GM18870 (cell line): ENCODE results near the gene DAB2.
A peak's percentile ranks its signal among the peaks of the same experiment; 100 is the strongest.

Experiments used
- ATAC-seq: cut with Tn5 transposase; IDR thresholded peaks from one replicate; pipeline ENCODE4 v1.9.1; 2021; ENCODE audit warnings: moderate library complexity; ENCODE audit not compliant: unreplicated experiment

The DAB2 gene

DNA sequence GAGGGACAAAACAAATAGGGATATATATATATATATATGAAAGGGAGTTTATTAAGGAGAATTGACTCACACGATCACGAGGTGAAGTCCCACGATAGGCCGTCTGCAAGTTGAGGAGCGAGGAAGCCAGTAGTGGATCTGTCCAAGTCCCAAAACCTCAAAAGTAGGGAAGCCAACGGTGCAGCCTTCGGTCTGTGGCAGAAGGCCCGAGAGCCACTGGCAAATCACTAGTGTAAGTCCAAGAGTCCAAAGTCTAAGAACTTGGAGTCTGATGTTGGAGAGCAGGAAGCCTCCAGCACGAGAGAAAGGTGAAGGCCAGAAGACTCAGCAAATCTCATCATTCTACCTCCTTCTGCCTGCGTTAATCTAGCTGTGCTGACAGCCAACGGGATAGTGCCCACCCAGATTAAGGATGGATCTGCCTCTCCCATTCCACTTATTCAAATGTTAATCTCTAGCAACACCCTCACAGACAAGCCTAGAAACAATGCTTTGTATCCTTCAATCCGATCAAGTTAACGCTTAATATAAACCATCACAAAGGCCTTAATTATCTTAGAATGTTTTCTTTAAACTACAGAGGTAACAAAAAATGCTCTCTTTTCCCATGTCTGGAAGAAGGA lies 23.8 kb upstream of the DAB2 start:
- no peak for ATAC-seq

DNA sequence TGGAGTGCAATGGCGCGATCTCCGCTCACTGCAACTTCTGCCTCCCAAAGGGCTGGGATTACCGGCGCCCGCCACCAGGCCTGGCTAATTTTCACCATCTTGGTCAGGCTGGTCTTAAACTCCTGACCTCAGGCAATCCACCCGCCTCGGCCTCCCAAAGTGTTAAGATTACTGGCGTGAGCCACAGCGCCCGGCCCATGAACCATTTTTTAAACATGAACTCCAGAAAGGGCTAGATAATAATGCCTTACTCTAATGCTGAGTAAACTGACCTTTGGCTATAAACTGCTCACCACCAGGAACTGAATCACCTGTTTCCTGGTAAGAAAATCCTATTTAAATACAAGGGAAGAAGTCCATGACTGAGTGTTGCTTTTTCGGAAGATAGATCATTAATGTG lies 23.2 kb upstream of the DAB2 start:
- no peak for ATAC-seq

DNA sequence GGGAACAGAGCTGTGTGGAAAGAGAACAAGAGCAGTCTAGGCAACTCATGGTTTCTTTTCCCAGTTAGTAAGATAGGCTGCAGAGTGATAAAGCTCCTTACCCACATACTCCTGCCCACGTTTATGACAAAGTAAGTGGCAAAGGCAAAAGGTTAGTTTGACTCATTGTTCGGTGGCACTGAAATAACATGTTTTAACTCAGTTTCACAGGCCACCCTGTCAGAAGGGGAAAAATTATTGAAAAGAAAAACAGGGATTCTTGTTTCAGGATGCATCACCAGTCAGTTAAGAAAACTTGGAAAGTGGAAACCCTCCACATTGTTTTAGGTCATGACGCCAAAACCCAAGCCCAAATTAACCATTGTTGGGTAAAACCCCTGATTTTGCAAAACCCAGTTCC lies 22.3 kb upstream of the DAB2 start:
- ATAC-seq = no peak

DNA sequence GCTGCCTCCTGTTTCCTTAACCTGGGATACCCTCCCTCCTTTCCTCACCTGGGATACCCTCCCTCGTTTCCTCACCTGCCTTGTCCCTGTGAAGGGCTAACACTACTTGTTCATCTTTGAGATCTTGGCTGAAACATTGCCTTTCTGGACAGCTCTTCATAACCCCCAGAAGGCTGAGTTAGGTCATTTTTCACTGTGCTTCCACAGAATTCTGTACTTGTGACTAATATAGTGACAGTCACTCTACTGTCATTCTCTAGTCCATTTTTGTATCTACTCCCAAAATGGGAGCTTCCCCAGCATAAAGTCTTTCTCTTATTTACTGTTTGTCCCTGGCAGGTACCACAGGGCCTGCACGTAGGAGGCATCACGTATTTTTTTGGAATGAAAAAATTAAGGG lies 21.5 kb upstream of the DAB2 start:
- no peak for ATAC-seq

DNA sequence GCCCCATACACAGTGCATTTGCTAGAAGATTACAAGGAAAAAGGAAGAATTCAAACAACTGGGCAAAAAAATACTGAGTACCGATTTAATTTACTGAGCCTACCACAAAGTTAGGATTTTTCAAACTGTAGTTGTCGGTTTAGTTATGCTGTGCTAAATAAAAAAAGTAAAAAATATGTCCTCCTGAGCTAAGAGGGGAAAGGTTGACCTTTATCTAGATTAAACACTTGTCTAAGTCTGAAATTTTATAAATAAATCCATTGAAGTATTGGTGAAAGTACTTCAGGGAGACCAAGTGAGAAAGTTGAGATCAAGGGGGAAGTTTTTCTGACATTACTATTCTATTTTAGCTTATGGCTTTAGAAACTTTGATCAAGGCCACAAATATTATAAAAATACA lies 19.1 kb upstream of the DAB2 start:
- no peak for ATAC-seq

DNA sequence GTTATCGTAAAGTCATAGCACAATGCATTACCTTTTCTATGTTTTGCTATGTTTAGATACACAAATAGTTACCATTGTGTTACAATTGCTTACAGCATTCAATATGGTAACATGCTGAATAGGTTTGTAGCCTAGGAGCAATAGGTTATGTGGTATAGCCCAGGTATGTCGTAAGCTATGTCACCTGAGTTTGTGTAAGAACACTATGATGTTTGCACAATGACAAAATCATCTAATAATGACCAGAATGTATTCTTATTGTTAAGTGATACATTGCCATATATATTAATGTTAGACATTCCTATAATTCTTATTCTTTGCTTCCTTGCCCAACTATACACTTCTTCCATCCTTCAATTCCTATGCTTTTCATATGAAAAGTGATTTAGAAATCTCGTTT lies 18.2 kb upstream of the DAB2 start:
- ATAC-seq = no peak

DNA sequence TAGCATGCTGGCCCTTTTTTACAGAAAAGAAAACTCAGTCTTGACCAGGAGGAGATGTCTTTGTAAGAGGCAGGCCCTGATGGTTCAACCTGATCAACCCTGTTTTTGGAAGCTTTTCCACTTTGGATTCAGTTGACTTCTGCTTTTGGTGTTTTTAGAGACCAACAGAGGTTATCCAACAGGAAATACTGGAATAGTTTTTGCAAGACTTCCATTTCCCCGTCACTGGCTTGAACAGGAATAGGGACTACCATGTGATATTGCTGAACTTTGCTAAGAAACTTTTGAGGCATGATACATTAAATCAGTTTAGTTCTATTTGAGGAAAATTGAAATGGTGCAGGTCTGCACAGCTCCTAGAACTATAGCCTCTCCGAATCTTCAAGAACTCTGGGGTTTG lies 17.1 kb upstream of the DAB2 start:
- no peak for ATAC-seq

DNA sequence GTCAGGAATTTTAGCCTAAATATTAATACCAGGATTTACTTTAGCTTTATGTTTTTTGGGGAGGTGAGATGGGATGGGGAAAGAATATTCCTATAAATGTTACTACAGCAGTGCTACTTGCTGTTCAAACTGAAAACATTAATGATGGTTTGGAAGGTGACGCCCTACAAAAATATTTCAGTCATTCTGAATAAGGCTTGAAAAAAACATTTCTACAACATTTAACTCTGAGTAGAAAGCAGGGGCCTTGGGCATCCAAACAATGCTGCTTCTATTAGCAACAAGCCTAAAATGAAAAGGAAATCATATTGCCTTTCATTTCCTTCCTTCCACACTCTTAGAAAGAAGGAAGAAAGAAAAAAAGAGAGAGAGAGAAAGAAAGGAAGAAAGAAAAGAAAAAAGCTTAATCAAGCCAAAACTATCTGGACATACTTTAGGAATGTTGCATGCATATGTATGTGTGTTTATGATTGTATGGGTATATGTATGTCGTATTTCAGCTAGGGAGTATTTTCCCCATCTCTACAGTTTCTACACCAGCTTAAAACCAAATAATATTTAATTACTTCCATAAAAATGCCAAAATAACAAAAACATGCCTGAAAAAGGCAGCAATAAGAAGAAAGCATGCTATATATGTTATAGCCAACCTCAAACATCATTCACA lies 16.3 kb upstream of the DAB2 start:
- no peak for ATAC-seq

DNA sequence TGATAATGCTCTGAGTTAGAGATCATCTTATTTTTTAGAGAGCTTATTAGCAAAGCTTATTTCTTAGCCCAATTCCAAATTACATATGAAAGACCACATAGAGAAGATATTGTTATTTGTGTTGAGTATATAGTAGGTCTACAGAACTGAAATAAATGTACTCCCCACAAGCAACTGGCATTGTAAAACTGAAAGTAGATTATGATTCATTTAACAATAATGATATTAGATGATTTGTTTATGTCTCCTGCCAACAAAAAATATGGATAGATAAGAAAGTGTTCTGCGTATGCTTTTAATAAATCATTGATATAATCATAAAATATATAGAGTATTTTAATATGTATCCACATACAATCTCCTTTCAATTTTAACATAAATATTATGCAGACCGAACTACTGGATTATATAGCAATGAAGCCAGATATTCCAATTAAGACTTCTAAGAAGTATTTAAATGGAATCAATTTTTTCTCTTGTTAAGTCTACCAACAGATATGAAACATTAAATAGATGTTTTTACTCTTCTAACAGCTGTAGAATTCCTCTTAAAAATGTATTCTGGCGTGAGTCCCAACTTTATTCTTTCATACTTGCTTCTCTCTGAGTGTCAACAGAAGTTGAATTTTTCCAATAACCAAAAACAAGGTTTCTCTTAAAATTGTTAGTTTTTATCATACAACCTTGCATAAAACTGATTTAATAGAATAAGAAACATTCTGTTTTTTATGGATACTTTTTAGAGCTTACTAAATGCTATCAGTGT lies 15.6 kb upstream of the DAB2 start:
- ATAC-seq = no peak

DNA sequence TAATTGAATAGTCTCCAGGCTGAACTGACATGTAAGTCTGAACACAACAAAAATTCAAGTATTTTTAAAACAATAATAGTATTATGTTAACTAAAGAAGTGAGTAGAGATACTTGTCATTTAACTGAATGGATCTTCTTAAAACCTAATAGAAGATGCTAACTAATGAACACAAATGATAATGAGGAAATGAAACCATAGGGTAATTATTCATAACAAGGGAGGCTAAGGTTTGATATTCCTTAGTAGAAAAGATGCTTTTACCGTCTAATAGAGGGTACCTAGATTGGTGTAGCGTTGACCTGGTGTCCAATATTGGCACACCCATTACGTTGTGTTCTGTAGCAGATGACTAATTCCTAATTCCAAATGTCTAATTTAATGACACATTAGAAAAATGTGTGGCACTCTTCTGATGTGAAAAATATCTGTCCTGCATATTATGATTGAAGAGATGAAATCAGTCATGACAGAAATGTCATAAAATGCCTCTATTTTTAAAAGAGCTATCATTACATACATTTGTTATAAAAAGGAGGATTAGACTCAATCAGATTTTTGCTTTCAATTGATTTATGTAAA lies 14.9 kb upstream of the DAB2 start:
- no peak for ATAC-seq

DNA sequence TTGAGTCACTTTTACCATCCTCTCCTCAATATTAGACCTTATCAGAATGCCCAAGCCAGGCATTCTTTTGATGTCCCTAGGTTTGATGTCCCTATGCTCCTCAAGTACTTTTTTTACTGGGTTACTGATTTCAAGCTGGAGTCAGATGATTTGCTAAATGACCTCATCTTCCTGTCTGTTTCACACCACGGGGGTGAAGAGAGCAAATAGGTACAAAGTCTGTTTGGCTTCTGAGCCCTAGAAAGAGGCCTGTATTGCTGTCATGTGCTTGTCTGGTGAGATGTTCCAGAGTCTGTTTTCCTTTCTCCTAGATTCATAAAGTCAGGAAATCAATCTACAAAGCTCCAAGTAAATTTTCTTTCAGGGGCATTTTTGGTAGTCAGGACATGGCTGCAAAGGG lies 12.7 kb upstream of the DAB2 start:
- ATAC-seq = peak; percentile 74

DNA sequence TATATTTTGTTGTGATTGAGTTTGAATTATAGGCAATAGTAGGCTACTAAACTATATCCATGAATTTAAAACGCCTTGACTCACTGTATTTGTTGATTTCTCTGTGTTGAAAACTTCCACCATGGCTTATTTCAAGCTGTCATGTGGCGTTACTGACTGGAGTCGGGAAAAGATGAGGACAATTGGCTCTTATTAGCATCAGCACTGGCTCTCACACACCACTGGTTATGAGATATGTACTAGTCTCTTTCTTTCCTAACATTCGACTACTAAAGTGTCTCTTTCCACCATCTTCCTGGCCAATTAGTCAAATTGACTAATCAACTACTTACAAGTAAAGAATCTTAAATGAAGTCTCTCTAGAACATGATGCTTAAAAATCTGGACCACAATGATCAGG lies 9.1 kb upstream of the DAB2 start:
- ATAC-seq = no peak

DNA sequence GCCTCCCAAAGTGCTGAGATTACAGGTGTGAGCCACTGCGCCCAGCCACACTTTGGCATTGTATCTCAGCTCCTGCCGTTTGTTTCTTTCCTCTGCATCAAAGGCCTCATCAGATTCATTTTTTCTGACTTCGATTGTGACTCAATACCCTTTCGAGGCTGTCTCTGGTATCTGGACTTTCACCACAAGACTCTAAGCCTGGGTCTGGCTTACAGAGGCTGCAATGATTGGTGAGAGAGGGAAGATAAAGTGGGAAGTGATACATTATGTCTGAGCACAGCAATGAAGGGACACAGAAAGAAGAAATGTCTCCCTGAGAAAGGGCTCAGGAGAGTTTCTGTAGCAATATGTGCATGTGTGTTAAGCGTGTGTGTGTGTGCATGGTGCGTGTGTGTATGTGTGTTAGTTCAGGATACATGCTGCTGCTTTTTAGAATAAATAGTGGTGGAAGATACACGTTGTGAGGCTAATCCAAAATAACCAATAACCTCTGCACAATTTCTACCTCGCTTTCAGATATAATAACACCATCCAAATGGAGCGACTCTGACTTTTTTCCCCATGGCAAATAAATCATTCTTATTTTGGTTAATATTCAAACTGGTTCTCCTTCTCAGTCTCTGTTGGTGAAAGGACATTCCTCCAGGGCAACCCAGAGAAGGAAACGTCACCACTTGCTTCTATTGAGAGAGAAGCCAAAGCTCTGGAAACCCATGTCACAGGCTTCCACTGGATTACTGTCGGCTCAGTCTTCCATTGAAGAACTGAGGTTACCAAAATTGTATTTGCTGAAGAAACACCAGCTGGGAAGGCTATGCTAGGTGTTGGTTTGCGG lies 8.1 kb upstream of the DAB2 start:
- no peak for ATAC-seq

DNA sequence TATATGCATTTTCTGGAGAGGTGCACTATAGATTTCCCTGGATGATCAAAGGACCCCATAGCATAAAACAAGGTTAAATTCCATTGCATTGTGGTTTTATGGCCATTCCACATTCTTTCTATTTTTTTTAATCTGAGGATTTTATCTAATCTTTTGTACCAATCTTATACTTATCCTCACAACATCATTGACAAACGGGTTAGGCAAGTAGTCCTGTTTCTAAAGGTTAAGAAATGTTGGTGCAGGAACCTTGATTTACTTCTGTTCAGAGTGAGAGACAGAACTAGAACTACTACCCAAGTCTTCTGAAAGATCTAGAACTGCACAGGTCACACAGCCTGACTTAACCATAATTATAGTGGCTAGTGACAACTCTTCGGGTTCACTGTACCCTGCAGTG lies 5.7 kb upstream of the DAB2 start:
- no peak for ATAC-seq

DNA sequence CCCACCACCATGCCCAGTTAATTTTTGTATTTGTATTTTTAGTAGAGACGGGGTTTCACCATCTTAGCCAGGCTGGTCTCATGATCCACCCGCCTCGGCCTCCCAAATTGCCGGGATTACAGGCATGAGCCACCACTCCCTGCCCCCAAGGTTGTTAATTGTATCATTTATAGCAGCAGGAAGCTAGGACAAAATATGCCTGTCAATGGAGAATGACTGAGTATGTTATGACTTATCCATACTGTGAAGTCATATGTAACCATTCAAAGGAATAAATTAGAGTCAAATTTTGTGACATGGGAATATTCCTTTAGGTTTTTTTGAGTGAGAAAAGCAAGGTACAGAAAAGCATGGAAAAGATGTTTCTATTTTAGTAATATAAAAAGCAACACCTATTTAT lies 3.9 kb upstream of the DAB2 start:
- ATAC-seq = no peak

DNA sequence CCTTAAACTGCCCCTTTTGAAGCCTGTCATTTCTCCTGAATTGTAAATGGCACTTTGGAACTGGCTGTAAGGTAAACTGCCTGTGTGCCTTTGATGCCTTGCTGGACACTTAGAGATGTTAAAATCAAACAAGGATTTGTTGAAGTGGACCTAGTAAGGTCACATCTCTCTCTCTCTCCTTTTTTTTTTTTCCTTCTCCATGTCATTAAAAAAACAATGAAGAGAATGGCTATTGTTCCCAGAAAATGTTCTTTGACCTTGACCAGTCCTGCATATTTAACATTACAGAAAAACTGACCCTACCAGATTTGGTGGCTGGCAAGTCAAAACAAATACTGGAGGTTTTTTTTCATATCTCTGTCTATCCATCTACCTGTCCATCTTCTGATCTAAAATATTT lies 2.9 kb upstream of the DAB2 start:
- ATAC-seq = no peak

DNA sequence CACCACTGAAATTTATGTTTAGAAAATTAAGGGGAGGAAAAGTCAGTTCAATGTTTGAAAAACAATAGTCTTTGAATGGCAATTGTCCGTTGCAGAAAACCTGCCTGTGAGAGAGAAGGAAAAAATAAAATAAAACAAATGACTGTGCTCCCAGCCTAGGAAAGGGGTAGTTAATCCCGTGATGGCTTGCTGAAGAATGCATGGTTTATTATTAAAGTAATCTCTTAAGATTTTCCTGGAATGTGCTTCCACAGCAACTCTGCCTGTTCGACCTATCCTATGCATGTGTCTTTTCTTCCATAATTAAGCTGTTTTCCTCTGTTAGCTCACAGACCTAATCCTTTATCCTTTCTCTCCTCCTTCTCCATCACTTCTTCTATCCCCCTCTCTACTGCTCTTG lies 2.4 kb upstream of the DAB2 start:
- ATAC-seq = no peak

DNA sequence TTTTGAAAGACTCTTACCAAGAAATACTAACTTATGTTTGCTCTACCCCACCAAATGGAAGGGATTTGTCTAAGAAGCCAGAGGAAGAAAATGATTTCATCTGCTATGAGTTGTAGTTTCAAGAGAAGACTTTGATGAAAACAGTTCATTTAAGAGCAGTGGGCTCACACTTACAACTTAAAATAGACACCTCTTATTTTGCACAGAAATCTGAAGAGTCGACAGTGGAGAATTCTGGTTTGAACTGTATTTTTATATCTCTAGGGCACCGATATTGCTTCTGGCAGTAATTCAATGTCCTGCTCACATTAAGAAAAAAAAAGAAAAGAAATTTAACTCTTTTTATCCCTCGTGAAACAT lies 1.9 kb upstream of the DAB2 start:
- ATAC-seq = no peak

DNA sequence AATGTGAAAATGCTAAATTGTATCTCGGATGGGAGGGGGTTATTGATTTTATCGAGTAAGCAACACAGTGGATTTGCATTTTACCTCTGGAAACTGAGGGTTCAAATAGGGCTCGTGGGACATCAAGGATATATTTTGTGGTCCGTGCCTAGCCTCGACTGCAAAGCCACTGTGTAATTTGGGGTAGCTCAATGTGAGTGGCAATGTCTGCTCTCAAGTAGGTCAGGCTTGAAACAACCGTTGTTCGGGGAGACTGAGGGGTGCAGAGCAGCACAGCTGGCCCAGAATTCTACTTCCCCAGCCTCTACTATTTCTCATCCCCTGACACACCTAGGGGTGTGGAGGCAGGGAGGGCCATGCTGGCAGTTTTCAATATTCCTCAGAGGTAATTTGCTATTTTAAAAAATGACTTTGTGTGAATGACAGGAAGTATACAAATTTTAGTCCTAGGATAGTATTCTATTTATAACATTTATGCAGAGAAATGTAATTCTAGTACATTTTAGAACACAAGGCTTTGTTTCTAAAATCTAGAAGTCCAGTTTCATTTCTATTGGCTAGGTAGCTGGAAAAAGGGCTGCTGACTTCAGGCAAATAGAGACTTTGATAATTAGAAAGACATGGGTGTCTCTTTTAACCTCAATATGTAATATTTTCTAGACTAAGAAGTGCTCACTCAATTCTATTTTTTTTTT lies 1.4 kb upstream of the DAB2 start:
- no peak for ATAC-seq

DNA sequence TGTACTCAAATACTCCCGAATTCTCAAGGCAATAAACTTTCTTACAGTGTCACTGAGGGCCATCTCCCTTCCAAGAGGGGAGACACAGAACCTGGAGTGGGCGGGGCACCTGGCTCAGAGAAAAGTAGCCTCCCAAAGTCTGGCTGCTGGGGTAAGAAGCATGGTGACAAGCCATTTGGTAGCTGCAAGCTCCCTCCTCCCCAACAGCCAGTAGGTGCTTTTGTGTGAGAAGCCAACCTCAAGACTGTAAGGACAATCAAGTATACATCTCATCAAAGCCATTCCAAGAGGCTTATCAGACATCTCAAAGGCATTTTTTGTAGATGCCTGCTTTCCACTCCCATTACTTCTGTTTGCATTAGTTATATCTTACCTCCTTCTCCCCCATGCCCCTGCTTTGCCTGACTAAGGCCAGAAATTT lies 1.4 kb downstream of the DAB2 start:
- no peak for ATAC-seq
